H1 (cell line): Measurements from ENCODE around the gene MPND. TPM values are rescaled to one million over a fixed set of nuclear protein-coding genes. Genes with fewer than 3 reads are reported as not detected.

ENCODE experiments used
- CTCF ChIA-PET: fragments of 300-600 bp; sonication (Branson Sonifier 250); formaldehyde crosslinking; loops from one replicate; lab custom pipeline; 2021; ENCODE audit not compliant: partially characterized antibody; lab: Charles Lee
- POLR2A ChIA-PET: fragments of 300-600 bp; sonication (Branson Sonifier 250); formaldehyde crosslinking; loops from one replicate; lab custom pipeline; 2021; ENCODE audit warnings: inconsistent platforms; ENCODE audit not compliant: partially characterized antibody; lab: Charles Lee
- DNase-seq, 2 experiments: peaks; one replicate each; pipeline versions ENCODE4 v3.0.0 to v3.0.0-alpha.2; 2010 to 2022; ENCODE audit warnings: low spot score in 2 of 2, low read depth in 1 of 2, mixed read lengths in 1 of 2
- FAIRE-seq: peaks from 2 replicates; lab custom pipeline; 2011; peaks lifted over from hg19 to GRCh38; lab: Jason Lieb, UNC
- H2AFZ ChIP-seq: 2 replicates; pipeline ENCODE4 v1.8.1; 2012; ENCODE audit warnings: low read length, inconsistent platforms
- H2AK5ac ChIP-seq: 2 replicates; pipeline ENCODE4 v1.6.1; 2013; ENCODE audit warnings: low read depth, low read length
- H2BK120ac ChIP-seq: replicated peaks from 2 replicates; pipeline ENCODE3; 2013; ENCODE audit warnings: low read depth, low read length, inconsistent platforms
- H2BK12ac ChIP-seq: 2 replicates; pipeline ENCODE4 v1.6.1; 2013; ENCODE audit warnings: low read depth, low read length
- H2BK15ac ChIP-seq: 2 replicates; pipeline ENCODE4 v1.6.1; 2013; ENCODE audit warnings: low read length
- H2BK20ac ChIP-seq: 2 replicates; pipeline ENCODE4 v1.6.1; 2013; ENCODE audit warnings: low read length
- H2BK5ac ChIP-seq: 2 replicates; pipeline ENCODE4 v1.6.1; 2013; ENCODE audit warnings: low read depth, low read length
- H3K14ac ChIP-seq: 2 replicates; pipeline ENCODE4 v1.6.1; 2013; ENCODE audit warnings: inconsistent platforms; ENCODE audit not compliant: insufficient read length
- H3K18ac ChIP-seq: 2 replicates; pipeline ENCODE4 v1.6.1; 2013; ENCODE audit warnings: low read length; ENCODE audit errors: extremely low read depth
- H3K23ac ChIP-seq: 2 replicates; pipeline ENCODE4 v1.6.1; 2013; ENCODE audit warnings: inconsistent platforms; ENCODE audit not compliant: insufficient read length
- H3K23me2 ChIP-seq: 2 replicates; pipeline ENCODE4 v1.6.1; 2013; ENCODE audit warnings: low read depth, low read length
- H3K27ac ChIP-seq: 2 replicates; pipeline ENCODE4 v1.6.1; 2011; ENCODE audit warnings: low read depth, low read length, inconsistent platforms
- H3K27me3 ChIP-seq, 4 experiments: replicated peaks in 1 of 4; 1 replicate in 1 of 4; 2 replicates in 3 of 4; pipeline versions ENCODE4 v1.6.1 to v1.8.1; 2011 to 2013; ENCODE audit warnings: low read length in 3 of 4, mild to moderate bottlenecking in 3 of 4, inconsistent platforms in 2 of 4, mixed read lengths in 2 of 4, moderate library complexity in 1 of 4; ENCODE audit not compliant: control insufficient read depth in 3 of 4, insufficient read depth in 3 of 4; ENCODE audit errors: extremely low read depth in 1 of 4
- H3K36me3 ChIP-seq, 4 experiments: 2 replicates each; pipeline versions ENCODE4 v1.6.1 to v1.8.1; 2011 to 2013; ENCODE audit warnings: mild to moderate bottlenecking in 4 of 4, low read length in 3 of 4, moderate library complexity in 2 of 4, control low read depth in 1 of 4, inconsistent platforms in 1 of 4; ENCODE audit not compliant: insufficient read depth in 4 of 4, control insufficient read depth in 2 of 4
- H3K4ac ChIP-seq: replicated peaks from 2 replicates; pipeline ENCODE3; 2013; ENCODE audit warnings: low read length, low read depth, mixed read lengths, inconsistent platforms; ENCODE audit not compliant: insufficient read length
- H3K4me1 ChIP-seq, 4 experiments: replicated peaks in 1 of 4; 1 replicate in 1 of 4; 2 replicates in 3 of 4; pipeline versions ENCODE4 v1.6.1 to v1.8.1; 2011 to 2013; ENCODE audit warnings: low read length in 3 of 4, inconsistent platforms in 2 of 4, mixed read lengths in 1 of 4; ENCODE audit not compliant: insufficient read depth in 4 of 4, control insufficient read depth in 3 of 4
- H3K4me2 ChIP-seq, 2 experiments: 2 replicates each; pipeline versions ENCODE4 v1.6.1 to v1.8.1; 2011 to 2013; ENCODE audit warnings: low read depth in 2 of 2, low read length in 2 of 2, control low read depth in 1 of 2, inconsistent platforms in 1 of 2, mild to moderate bottlenecking in 1 of 2; ENCODE audit not compliant: insufficient read depth in 1 of 2
- H3K4me3 ChIP-seq, 4 experiments: fragments of 200-600, 300-600 bp in 1 of 4; sonication (generic), shearing (Covaris generic), sonication (Bioruptor Twin) in 1 of 4; 2 replicates each; pipeline versions ENCODE4 v1.5.1 to v1.8.1; 2011 to 2016; ENCODE audit warnings: low read length in 4 of 4, low read depth in 3 of 4, control low read depth in 2 of 4, inconsistent platforms in 2 of 4, mild to moderate bottlenecking in 2 of 4, mixed read lengths in 1 of 4, moderate library complexity in 1 of 4; ENCODE audit not compliant: insufficient read depth in 2 of 4; ENCODE audit errors: extremely low read depth in 1 of 4
- H3K56ac ChIP-seq: replicated peaks from 2 replicates; pipeline ENCODE3; 2013; ENCODE audit warnings: low read depth, mild to moderate bottlenecking, mixed read lengths, low read length, inconsistent platforms; ENCODE audit not compliant: insufficient read length
- H3K79me1 ChIP-seq: 2 replicates; pipeline ENCODE4 v1.6.1; 2013; ENCODE audit warnings: low read depth, low read length, control low read depth
- H3K79me2 ChIP-seq, 2 experiments: 2 replicates each; pipeline versions ENCODE4 v1.6.1 to v1.8.1; 2012 to 2013; ENCODE audit warnings: low read length in 2 of 2, mild to moderate bottlenecking in 2 of 2, inconsistent platforms in 1 of 2; ENCODE audit not compliant: insufficient read depth in 2 of 2, control insufficient read depth in 1 of 2
- H3K9ac ChIP-seq, 4 experiments: replicated peaks in 1 of 4; 1 replicate in 1 of 4; 2 replicates in 3 of 4; pipeline versions ENCODE4 v1.6.1 to v1.8.1; 2011 to 2013; ENCODE audit warnings: low read depth in 3 of 4, low read length in 3 of 4, control low read depth in 2 of 4, mild to moderate bottlenecking in 2 of 4, moderate library complexity in 2 of 4, inconsistent platforms in 1 of 4; ENCODE audit errors: extremely low read depth in 1 of 4
- H3K9me3 ChIP-seq, 2 experiments: 2 replicates each; pipeline versions ENCODE4 v1.6.1 to v1.8.1; 2012 to 2013; ENCODE audit warnings: mild to moderate bottlenecking in 2 of 2, moderate library complexity in 2 of 2, control low read depth in 1 of 2, inconsistent platforms in 1 of 2, low read depth in 1 of 2, low read length in 1 of 2, mixed read lengths in 1 of 2; ENCODE audit not compliant: insufficient read depth in 2 of 2
- H4K20me1 ChIP-seq, 2 experiments: replicated peaks in 1 of 2; 2 replicates each; pipeline versions ENCODE3 to v1.8.1; 2011 to 2013; ENCODE audit warnings: inconsistent platforms in 2 of 2, low read length in 2 of 2, mild to moderate bottlenecking in 1 of 2; ENCODE audit not compliant: insufficient read depth in 2 of 2, control insufficient read depth in 1 of 2
- H4K5ac ChIP-seq: 2 replicates; pipeline ENCODE4 v1.6.1; 2013; ENCODE audit warnings: low read length, low read depth, mixed read lengths, inconsistent platforms; ENCODE audit not compliant: insufficient read length
- H4K8ac ChIP-seq: 2 replicates; pipeline ENCODE4 v1.8.0; 2013; ENCODE audit warnings: mild to moderate bottlenecking, moderate library complexity, low read length, inconsistent platforms; ENCODE audit not compliant: insufficient read depth; ENCODE audit errors: extremely low read depth
- H4K91ac ChIP-seq: replicated peaks from 2 replicates; pipeline ENCODE3; 2013; ENCODE audit warnings: low read length, mixed read lengths, inconsistent platforms; ENCODE audit not compliant: insufficient read length
- ATF3 ChIP-seq: IDR thresholded peaks from 2 replicates; pipeline ENCODE4 v1.6.1; 2011; ENCODE audit warnings: low read depth, mild to moderate bottlenecking, low read length; ENCODE audit not compliant: insufficient read depth
- BACH1 ChIP-seq: IDR thresholded peaks from 2 replicates; pipeline ENCODE4 v1.6.1; 2012; ENCODE audit warnings: low read length, improper control_type of control experiment
- CBX8 ChIP-seq: fragments of 300-800, 300-1000 bp; sonication (generic); IDR thresholded peaks from 2 replicates; pipeline ENCODE4 v1.7.1; 2016; ENCODE audit warnings: low read depth, low read length, borderline replicate concordance
- CEBPB ChIP-seq: IDR thresholded peaks from 2 replicates; pipeline ENCODE4 v1.6.1; 2012; ENCODE audit warnings: low read depth, low read length
- CHD1 ChIP-seq: IDR thresholded peaks from 2 replicates; pipeline ENCODE4 v1.6.1; 2012; ENCODE audit warnings: low read depth, low read length, improper control_type of control experiment
- CTBP2 ChIP-seq: IDR thresholded peaks from 2 replicates; pipeline ENCODE4 v1.7.0; 2011; ENCODE audit warnings: borderline replicate concordance, mild to moderate bottlenecking, moderate library complexity, mixed read lengths, low read length; ENCODE audit not compliant: insufficient read depth, insufficient read length
- HDAC2 ChIP-seq, 2 experiments: fragments of 300-600 bp in 1 of 2; sonication (generic) in 1 of 2; IDR thresholded peaks; 2 replicates each; pipeline ENCODE4 v1.6.1; 2011 to 2012; ENCODE audit warnings: low read depth in 2 of 2, low read length in 2 of 2, mild to moderate bottlenecking in 2 of 2, moderate library complexity in 2 of 2, borderline replicate concordance in 1 of 2, inconsistent platforms in 1 of 2
- POLR2AphosphoS5 ChIP-seq: IDR thresholded peaks from 2 replicates; pipeline ENCODE4 v1.6.1; 2011; ENCODE audit warnings: low read depth, low read length
- RAD21 ChIP-seq, 2 experiments: IDR thresholded peaks in 1 of 2; conservative IDR thresholded peaks in 1 of 2; 2 replicates each; pipeline ENCODE4 v1.6.1; 2011; ENCODE audit warnings: low read depth in 2 of 2, low read length in 2 of 2, improper control_type of control experiment in 1 of 2, inconsistent platforms in 1 of 2, mild to moderate bottlenecking in 1 of 2, moderate library complexity in 1 of 2
- RFX5 ChIP-seq: IDR thresholded peaks from 2 replicates; pipeline ENCODE4 v1.6.1; 2011; ENCODE audit warnings: low read depth, low read length, improper control_type of control experiment, borderline replicate concordance
- SP2 ChIP-seq: IDR thresholded peaks from 2 replicates; pipeline ENCODE4 v1.6.1; 2012; ENCODE audit warnings: mild to moderate bottlenecking, low read length, inconsistent platforms
- SRF ChIP-seq: IDR thresholded peaks from 2 replicates; pipeline ENCODE4 v1.6.1; 2011; ENCODE audit warnings: mild to moderate bottlenecking, low read depth, low read length, moderate library complexity
- ZNF274 ChIP-seq: IDR thresholded peaks from 2 replicates; pipeline ENCODE4 v1.7.0; 2012; ENCODE audit warnings: low read length, borderline replicate concordance; ENCODE audit errors: extremely low read depth
- WGBS, 2 experiments: shearing (Covaris generic) in 1 of 2; methylation state at CpG; one replicate each; pipeline versions ENCODE4 v1.1.6 to v1.1.7; 2013 to 2015; ENCODE audit warnings: low lambda C conversion rate in 2 of 2, mixed read lengths in 2 of 2, inconsistent platforms in 1 of 2, low coverage in 1 of 2, missing lambda C conversion rate in 1 of 2; ENCODE audit not compliant: insufficient replicate concordance in 2 of 2, insufficient coverage in 1 of 2, insufficient read length in 1 of 2; ENCODE audit errors: extremely low coverage in 1 of 2, missing lambda C conversion rate in 1 of 2; 5-methylcytosine and 5-hydroxymethylcytosine counted together
- polyA plus RNA-seq, 7 experiments: library from polyadenylated mRNA; depleted of rRNA in 3 of 7; stranded (reverse) in 5 of 7; unstranded in 2 of 7; fragments of >200 nt in 5 of 7; fragments of 200-250 nt in 2 of 7; gene quantifications; 1 replicate in 5 of 7; 2 replicates in 1 of 7; 4 replicates in 1 of 7; pipeline versions ENCODE4 v1.2.1 to v1.2.3, GENCODE V29; 2011 to 2013; ENCODE audit warnings: missing spikeins in 2 of 7, mixed read lengths in 2 of 7
- total RNA-seq: library from RNA; stranded (reverse); fragmentation: NEBNext Ultra II Directional; extraction: Animal tissue kit (Norgen Biotek cat#: 25700); gene quantifications from 2 replicates; pipeline ENCODE4 v1.2.1, GENCODE V29; 2021

MPND gene
- total and polyA plus RNA-seq, 2 of the 8 experiments (the other 6 are each of a cell fraction or from before 2014, with no cell fraction given) = 22.9 to 27.7 TPM

GRCh38 chr19:4354282-4354681, 10.9 kb downstream of the MPND start:
- Histone ChIP-seq H2AFZ (no peak overlapping the region), H2BK15ac (no peak overlapping the region), H3K18ac (no peak overlapping the region), H3K4ac (no peak overlapping the region), H3K27ac (no peak overlapping the region), H4K8ac (no peak overlapping the region), H4K91ac (no peak overlapping the region), H2BK120ac (no peak overlapping the region), H3K4me1 (peaks cover 0 to 2% (median 0%) of the 10 kb centered on the region in 4 experiments; a peak in 1 of 7 replicates), H3K4me2 (no peak overlapping the region), H3K14ac (no peak overlapping the region), H4K5ac (no peak overlapping the region), H3K23ac (no peak overlapping the region), H2BK20ac (no peak overlapping the region), H3K56ac (no peak overlapping the region), H4K20me1 (peaks cover 0 to 11% of the 10 kb centered on the region in 2 experiments), H3K9me3 (no peaks in the 10 kb centered on the region), H3K4me3 (no peak overlapping the region), H3K36me3 (peaks cover 0 to 20% (median 8%) of the 10 kb centered on the region in 4 experiments; a peak in 5 of 8 replicates), H3K23me2 (no peaks in the 10 kb centered on the region), H2BK5ac (no peak overlapping the region), H3K79me2 (no peaks in the 10 kb centered on the region), H3K27me3 (no peaks in the 10 kb centered on the region), H2BK12ac (no peak overlapping the region), H3K79me1 (no peaks in the 10 kb centered on the region), H3K9ac (no peak overlapping the region), H2AK5ac (no peak overlapping the region)
- POLR2A ChIA-PET = interaction anchor here (0.6 to 4.5 kb wide), 7 partner anchors 11 to 102 kb away, joined by 3 to 27 read pairs (median 4); partner anchors contain the start of gene MPND
- 92% methylated on average over 11 of the region's 12 CpGs; no CpG with 5 or more reads in 1 of the 2 experiments for WGBS, 2 experiments
- DNase-seq (no peak), FAIRE-seq (no peak)
- CTCF ChIA-PET = interaction anchor here (1.0 to 20.4 kb wide), 7 partner anchors 9 to 214 kb away, joined by 3 to 311 read pairs (median 3); partner anchors contain the start of gene SHD
- TF ChIP-seq CHD1 = no peak
- no peak for TF ChIP-seq BACH1
- no peak for TF ChIP-seq HDAC2 (IDR thresholded peaks at IDR 0.05; ENCODE audit: borderline replicate concordance in 1 of 2, low read depth in 2 of 2, low read length in 2 of 2)
- TF ChIP-seq ATF3 = no peak
- no peak for TF ChIP-seq RFX5
- TF ChIP-seq ZNF274 = no peak
- no peak for TF ChIP-seq CBX8
- no peak for TF ChIP-seq POLR2AphosphoS5
- TF ChIP-seq CEBPB = no peak
- no peak for TF ChIP-seq SP2
- TF ChIP-seq RAD21 (IDR thresholded peaks at IDR 0.05 in 1 of 2, conservative IDR thresholded peaks at IDR 0.05 in 1 of 2; ENCODE audit: low read depth in 2 of 2, low read length in 2 of 2) = no peak
- TF ChIP-seq CTBP2 = no peak
- no peak for TF ChIP-seq SRF
